Astrocyte (in vitro differentiated cells and primary cell): ENCODE measurements around the gene CCDC141.

ENCODE experiments used
- CTCF ChIP-seq: IDR thresholded peaks from 2 replicates; pipeline ENCODE4 v1.5.1; 2011; ENCODE audit warnings: low read depth, mild to moderate bottlenecking, inconsistent platforms, low read length, moderate library complexity; ENCODE audit not compliant: insufficient read depth
- EZH2 ChIP-seq: IDR thresholded peaks from 2 replicates; pipeline ENCODE4 v1.6.1; 2012; ENCODE audit warnings: mild to moderate bottlenecking, low read length, inconsistent platforms; ENCODE audit not compliant: insufficient read depth

- no peak for TF ChIP-seq CTCF
- TF ChIP-seq EZH2: no peak
Measured at GRCh38 chr2:179036353-179036905, 13.5 kb downstream of the CCDC141 start.
